ENCODE measurements around the gene SPIB.
"Not testable (repeated sequence)": the region's sequence is repeated elsewhere in the genome, so short reads cannot be mapped to it uniquely, and the experiment has no call there.

The SPIB gene

DNA sequence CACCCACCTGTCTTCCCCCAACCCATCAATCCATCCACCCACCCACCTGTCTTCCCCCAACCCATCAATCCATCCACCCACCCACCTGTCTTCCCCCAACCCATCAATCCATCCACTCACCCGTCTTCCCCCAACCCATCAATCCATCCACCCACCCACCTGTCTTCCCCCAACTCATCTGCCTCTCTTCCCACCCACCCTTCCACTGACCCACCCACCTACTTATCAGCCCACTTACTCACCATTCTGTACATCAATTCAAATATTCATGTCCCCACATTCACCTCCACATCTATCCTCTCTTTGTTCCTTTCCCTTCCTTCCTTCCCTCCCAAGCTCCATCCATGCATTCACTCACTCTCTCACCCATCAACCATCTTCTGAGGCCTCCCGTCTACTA, 20.4 kb downstream of the SPIB start:
- DNase-seq (ENCODE audit: low read depth), result not testable (repeated sequence)

DNA sequence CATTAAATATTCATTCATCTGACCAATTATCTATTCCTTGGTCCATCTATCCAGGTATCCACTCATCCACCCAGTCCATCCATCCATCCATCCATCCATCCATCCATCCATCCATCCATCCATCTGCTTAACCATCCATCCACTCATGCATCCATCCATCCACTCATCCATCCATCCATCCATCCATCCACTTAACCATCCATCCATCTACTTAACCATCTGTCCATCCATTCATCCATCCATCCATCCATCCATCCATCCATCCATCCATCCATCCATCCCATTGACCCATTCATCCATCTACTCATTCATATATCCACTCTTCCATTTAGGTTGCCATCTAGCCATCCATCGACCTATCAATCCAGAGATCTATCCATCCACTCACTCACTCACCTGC, 25.3 kb downstream of the SPIB start:
- no peak for DNase-seq (ENCODE audit: low read depth)

DNA sequence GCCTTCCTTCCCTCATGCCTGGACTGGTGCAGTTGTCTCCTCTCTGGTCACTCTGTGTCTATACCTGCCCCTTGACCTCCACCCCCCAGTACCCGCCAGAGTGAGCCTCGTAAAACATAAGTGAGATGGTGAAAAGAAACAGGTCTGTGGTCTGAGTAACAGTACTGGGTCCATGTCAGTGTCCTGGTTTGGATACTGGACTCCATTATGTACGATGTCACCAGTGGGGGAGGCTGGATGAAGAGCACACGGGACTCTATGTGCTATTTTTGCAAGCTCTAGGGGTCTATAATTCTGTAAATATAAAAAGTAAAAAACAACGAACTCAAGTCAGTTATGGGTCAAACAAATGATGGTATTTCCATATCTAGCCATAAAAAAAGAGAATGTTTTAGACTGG, 28.3 kb downstream of the SPIB start:
- DNase-seq (ENCODE audit: low read depth), result no peak

DNA sequence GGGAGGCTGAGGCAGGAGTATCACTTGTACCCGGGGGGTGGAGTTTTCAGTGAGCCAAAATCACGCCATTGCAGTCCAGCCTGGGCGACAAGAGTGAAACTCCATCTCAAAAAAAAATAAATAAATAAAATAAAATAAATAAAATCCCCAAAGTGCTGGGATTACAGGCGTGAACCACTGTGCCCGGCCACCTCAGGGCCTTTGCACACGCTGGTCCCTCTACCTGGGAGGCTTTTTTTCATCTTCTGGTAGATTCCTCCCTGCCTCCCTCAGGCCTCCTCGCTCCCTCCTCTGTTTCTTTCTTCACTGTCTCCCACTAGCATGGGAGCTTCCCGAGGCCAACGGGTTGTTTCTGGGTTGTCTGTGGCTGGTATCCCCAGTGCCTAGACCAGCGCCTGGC, 29.0 kb downstream of the SPIB start:
- DNase-seq (ENCODE audit: low read depth), result no peak

DNA sequence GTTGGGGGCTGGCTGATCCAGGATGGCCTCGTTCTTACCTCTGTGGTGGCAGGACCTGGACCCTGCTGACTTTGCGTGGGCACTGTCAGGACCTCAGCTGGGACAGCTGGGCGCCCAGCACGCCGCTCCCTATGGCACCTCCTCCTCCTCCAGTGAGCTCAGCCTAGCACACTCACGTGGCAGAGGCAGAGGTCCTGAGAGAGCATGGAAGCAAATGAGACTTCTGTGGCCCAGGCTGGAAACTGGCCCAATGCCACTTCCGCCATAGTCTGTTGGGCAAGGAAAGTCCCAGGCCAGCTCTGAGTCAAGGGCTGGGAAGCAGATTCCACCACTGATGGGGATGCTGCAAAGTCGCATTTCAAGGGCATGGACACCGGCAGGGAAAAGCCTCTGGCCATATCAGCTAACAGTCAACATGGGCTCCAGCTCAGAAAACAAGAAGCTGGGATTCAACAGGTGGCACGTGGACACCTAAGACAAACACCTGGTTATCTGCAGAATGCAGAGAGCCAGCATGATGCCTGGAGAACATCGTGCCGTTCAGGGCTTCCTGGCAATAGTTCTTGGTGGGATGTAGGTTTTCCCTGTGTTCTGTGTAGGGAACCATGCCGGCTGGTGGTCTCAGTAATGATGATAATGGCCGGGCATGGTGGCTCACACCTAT, 30.6 kb downstream of the SPIB start:
- no peak for DNase-seq (ENCODE audit: low read depth)

DNA sequence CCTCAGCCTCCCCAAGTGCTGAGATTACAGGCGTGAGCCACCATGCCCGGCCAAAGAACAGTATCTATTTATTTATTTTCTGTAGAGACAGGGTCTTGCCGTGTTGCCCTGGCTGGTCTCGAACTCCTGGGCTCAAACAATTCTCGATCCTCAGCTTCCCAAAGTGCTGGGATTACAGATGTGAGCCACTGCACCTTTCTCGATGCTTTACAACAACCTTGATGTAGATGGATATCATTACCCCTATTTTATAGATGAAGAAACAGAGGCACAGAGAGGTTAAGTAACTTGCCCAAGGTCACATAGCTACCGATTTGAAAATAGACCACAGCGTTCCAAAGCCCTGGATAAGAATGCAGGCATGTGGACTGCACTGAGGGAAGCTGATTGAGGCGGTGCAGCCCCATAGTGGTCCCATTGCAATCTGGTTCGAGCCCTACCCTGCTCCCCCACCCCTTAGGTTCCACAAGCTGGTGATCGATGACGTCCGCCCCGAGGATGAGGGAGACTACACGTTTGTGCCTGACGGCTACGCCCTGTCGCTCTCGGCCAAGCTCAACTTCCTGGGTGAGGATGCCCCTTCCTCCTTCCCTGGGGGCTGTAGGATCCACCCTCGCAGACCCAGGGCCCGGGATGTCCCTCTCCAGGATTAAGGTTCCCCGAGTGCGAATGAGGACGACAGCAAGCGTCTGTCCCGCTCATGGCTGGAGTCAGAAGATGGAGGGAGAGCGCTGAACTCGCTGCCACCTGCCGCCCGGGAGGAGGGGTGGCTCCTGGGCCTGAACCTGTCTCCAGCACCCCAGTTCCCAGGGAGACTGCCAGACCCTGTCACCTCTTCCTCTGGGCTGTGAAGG, 31.9 kb downstream of the SPIB start:
- DNase-seq (ENCODE audit: low read depth), result no peak

GRCh38 chr19:50451223-50451534, 32.4 kb downstream of the SPIB start:
- no peak for DNase-seq (ENCODE audit: low read depth)

- no peak for DNase-seq (ENCODE audit: low read depth)
Observed at GRCh38 chr19:50453243-50453642, 34.5 kb downstream of the SPIB start.

DNA sequence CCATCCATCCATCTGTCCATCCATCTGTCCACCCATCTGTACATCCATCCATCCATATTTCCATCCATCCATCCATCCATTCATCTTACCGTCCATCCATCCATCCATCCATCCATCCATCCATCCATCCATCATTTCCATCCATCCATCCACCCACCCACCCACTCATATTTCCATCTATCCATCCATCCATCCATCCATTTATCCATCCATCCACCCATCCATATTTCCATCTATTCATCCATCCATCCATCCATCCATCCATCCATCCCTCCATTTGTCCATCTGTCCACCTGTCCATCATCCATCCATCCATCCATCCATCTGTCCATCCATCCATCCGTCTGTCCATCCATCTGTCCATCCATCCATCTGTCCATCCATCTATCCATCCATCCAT, 37.3 kb downstream of the SPIB start:
- no peak for DNase-seq (ENCODE audit: low read depth)

DNA sequence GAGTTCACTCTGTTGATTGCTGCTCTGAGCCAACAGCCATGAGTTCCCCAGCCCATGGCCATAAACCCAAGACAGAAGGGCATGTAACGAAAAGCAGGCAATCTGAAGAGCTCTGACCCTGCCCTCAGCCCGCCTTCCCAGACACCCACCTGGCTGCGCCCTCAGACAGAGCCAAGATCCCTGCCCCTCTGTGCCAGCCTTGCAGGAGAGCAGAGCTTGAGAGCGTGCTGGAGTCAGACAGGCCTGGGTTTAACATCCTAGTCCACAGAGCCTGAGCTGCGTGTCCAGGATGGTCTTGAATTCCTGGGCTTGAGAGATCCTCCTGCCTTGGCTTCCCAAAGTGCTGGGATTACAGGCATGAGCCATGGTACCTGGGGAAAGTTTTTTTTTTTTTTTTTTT, 38.6 kb downstream of the SPIB start:
- no peak for DNase-seq (ENCODE audit: low read depth)

DNA sequence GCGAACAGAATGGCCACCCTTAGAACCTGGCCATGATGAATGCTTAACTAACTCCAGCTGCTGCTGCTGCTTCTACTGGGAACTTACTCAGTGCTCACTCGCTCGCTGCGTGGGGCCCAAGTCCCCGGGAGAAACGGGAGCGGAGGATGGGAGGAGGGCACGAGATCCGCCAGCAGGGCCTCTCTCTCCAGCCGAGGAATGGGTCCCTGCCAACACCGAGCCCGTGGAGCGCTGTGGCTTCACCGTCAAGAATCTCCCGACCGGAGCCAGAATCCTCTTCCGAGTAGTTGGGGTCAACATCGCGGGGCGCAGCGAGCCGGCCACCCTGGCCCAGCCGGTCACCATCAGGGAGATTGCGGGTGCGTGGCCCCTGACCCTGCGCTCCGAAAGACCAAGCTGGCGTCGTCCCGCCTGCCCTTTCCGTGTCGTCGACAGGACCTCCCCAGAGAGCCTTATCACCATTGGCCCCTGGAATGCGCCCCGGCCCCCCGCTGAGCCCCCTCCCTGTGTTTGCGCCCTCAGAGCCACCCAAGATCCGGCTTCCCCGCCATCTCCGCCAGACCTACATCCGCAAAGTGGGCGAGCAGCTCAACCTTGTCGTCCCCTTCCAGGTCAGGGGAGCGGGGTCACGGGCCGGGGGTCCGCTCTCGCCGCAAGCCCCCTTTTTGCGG, 39.8 kb downstream of the SPIB start:
- DNase-seq (ENCODE audit: low read depth), result no peak

DNA sequence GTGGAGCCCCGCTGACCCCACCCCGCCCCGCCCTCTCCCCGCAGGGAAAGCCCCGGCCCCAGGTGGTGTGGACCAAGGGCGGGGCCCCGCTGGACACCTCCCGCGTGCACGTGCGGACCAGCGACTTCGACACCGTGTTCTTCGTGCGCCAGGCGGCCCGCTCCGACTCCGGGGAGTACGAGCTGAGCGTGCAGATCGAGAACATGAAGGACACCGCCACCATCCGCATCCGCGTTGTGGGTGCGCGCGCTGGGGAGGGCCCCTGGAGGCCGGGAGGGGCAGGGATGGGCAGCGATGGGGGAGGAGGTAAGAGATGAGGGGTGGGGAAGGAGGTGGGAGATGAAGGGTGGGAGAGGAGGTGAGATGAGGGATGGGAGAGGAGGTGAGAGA, 40.3 kb downstream of the SPIB start:
- no peak for DNase-seq (ENCODE audit: low read depth)

DNA sequence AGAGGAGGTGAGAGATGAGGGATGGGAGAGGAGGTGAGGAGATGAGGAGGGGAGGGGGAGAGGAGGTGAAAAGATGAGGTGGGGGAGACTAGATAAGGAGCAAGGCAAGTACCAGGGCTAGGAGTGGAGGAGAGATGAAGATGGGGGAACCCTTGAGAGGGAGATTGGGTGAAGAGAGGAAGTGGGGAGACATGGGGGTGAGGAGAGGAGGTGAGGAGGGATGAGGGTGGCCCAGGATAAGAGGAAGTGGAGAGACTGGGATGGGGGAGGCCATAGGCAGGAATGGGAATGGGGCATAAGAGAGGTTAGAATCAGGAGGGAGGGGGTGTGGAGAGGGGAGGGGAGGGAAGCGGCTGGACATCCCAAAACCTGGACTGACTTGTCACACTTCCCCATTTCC, 40.9 kb downstream of the SPIB start:
- no peak for DNase-seq (ENCODE audit: low read depth)

GRCh38 chr19:50460161-50460765, 41.5 kb downstream of the SPIB start:
- no peak for DNase-seq (ENCODE audit: low read depth)

DNA sequence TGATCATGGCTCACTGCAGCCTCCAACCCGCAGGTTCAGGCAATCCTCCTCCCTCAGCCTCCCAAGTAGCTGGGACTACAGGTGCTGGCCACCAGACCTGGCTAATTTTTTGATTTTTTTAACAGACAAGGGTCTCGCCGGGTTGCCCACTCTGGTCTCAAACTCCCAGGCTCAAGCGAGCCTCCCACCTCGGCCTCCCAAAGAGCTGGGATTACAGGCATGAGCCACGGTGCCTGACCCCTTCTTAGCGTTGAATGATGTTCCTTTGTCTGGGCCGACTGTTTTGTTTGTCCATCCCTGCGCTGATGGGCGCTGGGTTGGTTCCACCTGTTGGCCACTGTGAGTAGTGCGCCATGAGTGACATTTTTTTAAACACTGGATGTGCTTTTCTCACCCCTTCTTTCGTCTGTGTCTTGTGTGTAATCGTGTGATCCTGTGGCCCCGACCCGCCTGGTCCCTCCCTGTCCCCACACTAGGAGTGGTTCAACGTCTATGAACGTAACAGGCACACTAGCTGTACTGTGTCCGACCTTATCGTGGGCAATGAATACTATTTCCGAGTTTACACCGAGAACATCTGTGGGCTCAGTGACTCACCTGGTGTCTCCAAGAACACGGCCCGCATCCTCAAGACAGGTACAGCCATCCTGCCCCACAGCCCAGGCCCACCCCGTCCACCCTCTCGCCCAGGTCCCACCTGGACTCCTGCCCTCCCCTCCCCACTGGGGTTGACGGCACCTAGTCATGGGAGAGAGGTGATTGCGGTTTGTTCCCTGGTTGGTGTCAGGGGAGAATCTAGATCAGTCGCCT, 42.5 kb downstream of the SPIB start:
- DNase-seq (ENCODE audit: low read depth), result peak; percentile 28

DNA sequence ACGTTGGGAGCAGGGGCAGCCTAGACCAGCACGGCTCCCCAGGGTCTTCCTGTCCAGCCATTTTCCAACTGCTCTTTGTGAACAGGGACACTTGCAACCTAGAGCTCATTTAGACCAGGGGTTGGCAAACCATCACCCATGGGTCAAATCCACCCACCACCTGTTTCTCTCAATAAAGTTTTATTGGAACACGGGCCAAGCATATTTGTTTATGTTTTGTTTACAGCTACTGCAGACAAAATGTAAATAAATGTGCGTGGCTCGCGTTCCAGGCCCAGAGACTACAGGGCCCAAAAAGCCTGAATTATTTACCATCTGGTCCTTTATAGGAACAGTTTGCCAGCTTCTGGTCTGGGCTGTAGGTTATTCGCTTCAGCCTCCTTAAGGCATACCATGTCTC, 44.2 kb downstream of the SPIB start:
- no peak for DNase-seq (ENCODE audit: low read depth)

DNA sequence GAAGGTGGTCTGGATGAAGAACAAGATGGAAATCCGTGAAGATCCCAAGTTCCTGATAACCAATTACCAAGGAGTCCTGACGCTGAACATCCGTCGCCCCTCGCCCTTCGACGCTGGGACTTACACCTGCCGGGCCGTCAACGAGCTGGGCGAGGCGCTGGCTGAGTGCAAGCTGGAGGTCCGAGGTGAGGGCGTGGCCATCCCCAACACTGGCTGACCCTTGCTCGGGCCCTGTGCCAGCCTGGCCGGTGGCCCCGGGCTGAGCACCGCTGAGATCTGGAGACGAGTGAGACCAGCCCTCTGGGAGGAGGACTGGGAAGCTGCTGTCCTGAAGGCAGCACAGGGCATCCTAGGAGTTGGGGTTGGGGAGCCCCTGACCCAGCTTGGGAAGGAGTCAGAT, 45.6 kb downstream of the SPIB start:
- DNase-seq (ENCODE audit: low read depth), result no peak

DNA sequence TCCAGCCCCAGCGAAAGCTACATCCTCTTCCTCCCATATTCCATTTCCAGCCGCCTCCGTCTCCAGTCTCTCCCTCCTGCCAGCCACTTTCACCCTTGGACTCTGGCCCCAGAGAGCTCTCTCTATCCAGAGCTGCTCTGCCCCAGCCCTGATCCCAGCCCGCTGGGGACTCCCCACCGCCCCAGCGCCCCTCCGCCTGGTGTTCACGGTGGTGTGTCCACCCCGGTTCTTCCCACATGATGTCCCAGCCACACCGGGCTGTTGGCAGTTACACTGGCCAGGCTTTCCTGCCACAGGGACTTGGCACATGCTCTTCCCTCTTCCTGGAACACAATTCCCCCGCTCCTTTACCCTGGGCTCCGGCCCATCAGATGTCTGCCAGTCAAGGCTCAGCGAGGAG, 46.3 kb downstream of the SPIB start:
- no peak for DNase-seq (ENCODE audit: low read depth)

DNA sequence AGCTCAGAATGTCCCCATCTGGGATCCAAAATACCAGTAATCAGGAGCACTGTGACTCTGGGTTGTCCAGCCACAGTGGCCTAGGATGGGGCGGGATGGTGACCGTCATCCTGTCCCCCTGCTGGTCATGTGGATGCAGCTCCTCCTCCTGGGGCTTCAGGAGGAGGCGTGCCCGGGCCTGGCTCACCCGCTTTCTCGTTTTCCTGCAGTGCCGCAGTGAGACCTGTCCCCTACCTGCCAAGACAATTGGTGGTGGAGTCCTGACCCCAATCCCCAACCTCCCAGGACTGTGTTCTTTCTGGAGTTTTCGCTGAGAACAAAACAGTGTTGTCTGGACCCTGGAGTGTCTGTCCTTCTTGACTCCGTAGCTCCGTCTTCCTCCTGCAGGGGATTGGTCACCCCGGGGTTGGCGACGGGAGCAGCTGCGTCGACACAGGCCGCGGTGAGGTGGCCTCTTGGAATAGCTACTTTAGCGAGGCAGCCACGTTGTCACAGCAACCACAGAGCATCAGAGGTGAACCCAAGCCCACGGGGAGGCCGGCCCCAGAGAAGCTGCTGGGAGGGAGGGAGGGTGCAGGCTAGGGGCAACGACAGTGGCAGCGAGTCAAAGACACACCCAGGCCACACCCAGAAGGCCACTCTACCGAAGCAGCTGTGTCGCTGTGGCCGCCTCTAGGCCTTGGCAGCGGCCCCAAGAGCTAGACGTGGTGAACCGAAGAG, 47.4 kb downstream of the SPIB start:
- DNase-seq (ENCODE audit: low read depth), result no peak

GRCh38 chr19:50466706-50467039, 47.9 kb downstream of the SPIB start:
- no peak for DNase-seq (ENCODE audit: low read depth)

- DNase-seq (ENCODE audit: low read depth), result no peak
Observed at GRCh38 chr19:50467566-50467965, 48.8 kb downstream of the SPIB start.

DNA sequence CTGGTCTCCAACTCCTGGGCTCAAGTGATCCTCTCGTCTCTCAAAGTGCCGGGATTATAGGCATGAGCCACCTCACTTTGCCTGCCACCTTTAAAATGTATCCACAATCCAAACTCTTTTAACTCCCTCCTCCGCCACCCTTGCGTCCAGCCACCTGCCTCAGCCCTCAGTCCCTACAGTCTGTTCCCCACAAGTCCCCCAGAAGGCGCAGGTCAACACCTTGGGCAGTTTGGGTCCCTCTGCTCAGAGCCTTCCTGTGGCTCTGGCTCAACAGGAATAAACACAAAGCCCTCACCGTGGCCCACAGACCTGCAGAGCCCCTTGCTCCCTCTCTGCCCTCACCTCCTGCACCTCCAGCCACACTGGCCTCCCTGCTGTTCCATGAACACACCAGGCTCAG, 50.1 kb downstream of the SPIB start:
- DNase-seq (ENCODE audit: low read depth), result no peak
